Neuronal stem cell (in vitro differentiated cells): ENCODE measurements around the gene SAP30BP.

Experiments used
- DNase-seq: peaks from one replicate; pipeline ENCODE4 v3.0.0-alpha.2; 2013; ENCODE audit warnings: low spot score
- H2AFZ ChIP-seq: one replicate; pipeline ENCODE4 v1.6.1; 2013; ENCODE audit warnings: mild to moderate bottlenecking, low read length, inconsistent platforms
- H2AK5ac ChIP-seq: 2 replicates; pipeline ENCODE4 v1.6.1; 2013; ENCODE audit warnings: low read depth, mild to moderate bottlenecking, inconsistent platforms, low read length, moderate library complexity, mixed read lengths
- H2BK120ac ChIP-seq: 2 replicates; pipeline ENCODE4 v1.6.1; 2013; ENCODE audit warnings: low read depth, mild to moderate bottlenecking, inconsistent platforms, low read length, moderate library complexity, mixed read lengths
- H2BK12ac ChIP-seq: one replicate; pipeline ENCODE4 v1.6.1; 2013; ENCODE audit warnings: low read length, inconsistent platforms
- H2BK15ac ChIP-seq: 2 replicates; pipeline ENCODE4 v1.6.1; 2013; ENCODE audit warnings: mild to moderate bottlenecking, low read length, inconsistent platforms, mixed read lengths
- H2BK5ac ChIP-seq: one replicate; pipeline ENCODE4 v1.6.1; 2013; ENCODE audit warnings: inconsistent platforms, mild to moderate bottlenecking, low read length, moderate library complexity
- H3K14ac ChIP-seq: one replicate; pipeline ENCODE4 v1.6.1; 2013; ENCODE audit warnings: low read length, inconsistent platforms
- H3K18ac ChIP-seq: 2 replicates; pipeline ENCODE4 v1.6.1; 2013; ENCODE audit warnings: low read length, inconsistent platforms
- H3K23ac ChIP-seq: 2 replicates; pipeline ENCODE4 v1.6.1; 2013; ENCODE audit warnings: low read depth, mild to moderate bottlenecking, mixed read lengths, low read length, inconsistent platforms; ENCODE audit not compliant: poor library complexity
- H3K27ac ChIP-seq: replicated peaks from 3 replicates; pipeline ENCODE4 v1.5.1; 2013; ENCODE audit warnings: low read length, inconsistent platforms
- H3K27me3 ChIP-seq, 3 experiments: 2 replicates each; pipeline ENCODE4 v1.6.1; 2013; ENCODE audit warnings: low read length in 3 of 3, mild to moderate bottlenecking in 2 of 3, inconsistent platforms in 1 of 3, low read depth in 1 of 3, mixed read lengths in 1 of 3, moderate library complexity in 1 of 3; ENCODE audit not compliant: control insufficient read depth in 3 of 3, insufficient read depth in 3 of 3
- H3K36me3 ChIP-seq, 2 donors: replicated peaks in 1 of 2; 2 replicates each; pipeline ENCODE4 v1.6.1; 2013; ENCODE audit warnings: low read length in 2 of 2; ENCODE audit not compliant: control insufficient read depth in 2 of 2, insufficient read depth in 2 of 2
- H3K4ac ChIP-seq: 2 replicates; pipeline ENCODE4 v1.6.1; 2013; ENCODE audit warnings: inconsistent platforms, mild to moderate bottlenecking, low read length, moderate library complexity
- H3K4me1 ChIP-seq, 2 donors: 1 replicate in 1 of 2; 2 replicates in 1 of 2; pipeline ENCODE4 v1.6.1; 2013; ENCODE audit warnings: low read length in 2 of 2, low read depth in 1 of 2; ENCODE audit not compliant: control insufficient read depth in 2 of 2, insufficient read depth in 1 of 2
- H3K4me2 ChIP-seq: one replicate; pipeline ENCODE4 v1.6.1; 2013; ENCODE audit warnings: mild to moderate bottlenecking, low read length, inconsistent platforms; ENCODE audit not compliant: insufficient read depth, poor library complexity, severe bottlenecking
- H3K4me3 ChIP-seq, 2 donors: 2 replicates each; pipeline ENCODE4 v1.5.1; 2013; ENCODE audit warnings: low read length in 2 of 2, mild to moderate bottlenecking in 2 of 2, inconsistent platforms in 1 of 2, moderate library complexity in 1 of 2
- H3K79me1 ChIP-seq: one replicate; pipeline ENCODE4 v1.6.1; 2013; ENCODE audit warnings: low read depth, mild to moderate bottlenecking, inconsistent platforms, low read length, moderate library complexity
- H3K9ac ChIP-seq: one replicate; pipeline ENCODE4 v1.6.1; 2013; ENCODE audit warnings: mild to moderate bottlenecking, low read depth, low read length, inconsistent platforms; ENCODE audit not compliant: poor library complexity
- H3K9me3 ChIP-seq, 2 donors: replicated peaks in 1 of 2; 2 replicates each; pipeline versions ENCODE3 to v1.6.1; 2013; ENCODE audit warnings: low read length in 2 of 2, mild to moderate bottlenecking in 2 of 2, inconsistent platforms in 1 of 2, low read depth in 1 of 2, mixed read lengths in 1 of 2, moderate library complexity in 1 of 2; ENCODE audit not compliant: control insufficient read depth in 2 of 2, insufficient read depth in 1 of 2
- H4K8ac ChIP-seq: one replicate; pipeline ENCODE4 v1.6.1; 2013; ENCODE audit warnings: low read depth, mild to moderate bottlenecking, inconsistent platforms, low read length, moderate library complexity
- H4K91ac ChIP-seq: one replicate; pipeline ENCODE4 v1.6.1; 2013; ENCODE audit warnings: low read length, low read depth, mild to moderate bottlenecking, inconsistent platforms; ENCODE audit not compliant: poor library complexity
- WGBS, 2 donors: extraction: QIAGEN DNeasy Blood & Tissue Kit; methylation state at CpG; one replicate each; pipeline ENCODE4 v1.1.7; 2013; ENCODE audit warnings: missing lambda C conversion rate in 2 of 2, mixed read lengths in 1 of 2; ENCODE audit not compliant: insufficient read length in 2 of 2, insufficient replicate concordance in 1 of 2; ENCODE audit errors: extremely low coverage in 2 of 2; 5-methylcytosine and 5-hydroxymethylcytosine counted together

The SAP30BP gene

GRCh38 chr17:75756451-75757085 is 89.4 kb downstream of the SAP30BP start:
- Histone ChIP-seq H3K9ac (peak overlapping the region; percentile 44), H3K4me3 (no peak overlapping the region), H4K8ac (peak overlapping the region; percentile 82), H2BK5ac (peak overlapping the region; percentile 75), H2AK5ac (peak overlapping the region; percentile 75), H2AFZ (no peak overlapping the region), H3K27me3 (peaks cover 0 to 11% (median 2%) of the 10 kb centered on the region in 3 experiments), H3K4me1 (peaks cover 0 to 5% of the 10 kb centered on the region in 2 donors), H4K91ac (no peak overlapping the region), H3K23ac (peak overlapping the region; percentile 55), H3K14ac (no peak overlapping the region), H2BK120ac (no peak overlapping the region), H3K4ac (no peak overlapping the region), H3K9me3 (no peaks in the 10 kb centered on the region), H3K18ac (peak overlapping the region; percentile 48), H2BK12ac (no peak overlapping the region), H3K27ac (no peak overlapping the region), H2BK15ac (peak overlapping the region; percentile 85), H3K36me3 (no peaks in the 10 kb centered on the region), H3K4me2 (no peak overlapping the region), H3K79me1 (peaks cover 3% of the 10 kb centered on the region)
- WGBS, 2 donors, result no CpG with 5 or more reads among the region's 29 CpGs
- DNase-seq, result no peak

- H4K91ac ChIP-seq, result no peak overlapping the region
- WGBS, 2 donors, result no CpG with 5 or more reads among the region's 21 CpGs
- peak overlapping the region; percentile 75 for H2BK5ac ChIP-seq
- DNase-seq, result no peak
- no peak overlapping the region for H3K14ac ChIP-seq
- peak overlapping the region; percentile 44 for H3K9ac ChIP-seq
- H2BK120ac ChIP-seq, result no peak overlapping the region
- no peak overlapping the region for H3K4me2 ChIP-seq
- peaks cover 3% of the 10 kb centered on the region for H3K79me1 ChIP-seq
- no peak overlapping the region for H3K18ac ChIP-seq
- peaks cover 0 to 11% (median 2%) of the 10 kb centered on the region in 3 experiments for H3K27me3 ChIP-seq
- no peaks in the 10 kb centered on the region for H3K36me3 ChIP-seq
- H3K23ac ChIP-seq, result peak overlapping the region; percentile 55
- peak overlapping the region; percentile 86 for H4K8ac ChIP-seq
- H2BK15ac ChIP-seq, result no peak overlapping the region
- H3K27ac ChIP-seq, result no peak overlapping the region
- H3K4ac ChIP-seq, result no peak overlapping the region
- H3K4me1 ChIP-seq, result peaks cover 0 to 5% of the 10 kb centered on the region in 2 donors
- H2AK5ac ChIP-seq, result no peak overlapping the region
- no peak overlapping the region for H3K4me3 ChIP-seq
- no peaks in the 10 kb centered on the region for H3K9me3 ChIP-seq
- no peak overlapping the region for H2BK12ac ChIP-seq
- no peak overlapping the region for H2AFZ ChIP-seq
Measured at GRCh38 chr17:75757086-75757681, 90.0 kb downstream of the SAP30BP start.
